Measurements from ENCODE around the gene TSLP. TPM values are rescaled to one million over a fixed set of nuclear protein-coding genes. Genes with fewer than 3 reads are reported as not detected.

The TSLP gene
- total and polyA plus RNA-seq, 2 donors (not counting 1 experiment from before 2014, with no cell fraction given) = not detected

DNA sequence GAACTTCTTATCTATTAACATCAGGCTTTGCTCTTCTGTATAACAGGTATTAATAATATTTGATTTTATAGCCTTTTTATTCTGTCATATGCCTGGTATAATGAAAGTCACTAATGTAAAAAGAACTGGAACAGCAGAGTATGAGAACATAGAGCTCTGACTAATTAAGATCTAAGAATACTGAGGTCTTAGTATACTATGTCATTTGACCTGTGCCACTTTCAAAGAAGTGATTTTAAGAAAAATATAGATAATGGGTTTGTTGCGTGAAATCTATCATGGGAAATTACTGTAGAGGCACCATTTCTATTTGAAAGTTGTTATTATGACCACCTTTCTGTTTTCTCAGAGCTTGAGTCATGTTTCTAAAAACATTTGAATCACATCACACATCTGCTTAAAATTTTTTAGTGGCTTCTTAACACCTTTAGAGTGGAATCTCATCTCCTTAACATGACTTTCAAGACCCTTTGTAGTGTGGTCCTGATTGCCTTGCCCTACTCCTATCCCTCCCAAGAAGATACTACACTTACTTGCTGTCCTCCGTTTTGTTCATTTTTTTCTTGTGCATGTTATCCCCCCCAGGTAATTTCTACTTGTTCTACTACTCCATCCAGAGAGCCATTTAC is 34.9 kb downstream of the TSLP start:
- no peaks in the 10 kb centered on the region for H3K27me3 Mint-ChIP-seq
- Histone ChIP-seq H3K9me3 (ENCODE audit: control extremely low read depth in 1 of 3, control insufficient read depth in 2 of 3, insufficient read depth in 1 of 3, low read length in 2 of 3) (no peaks in the 10 kb centered on the region), H3K79me2 (ENCODE audit: control insufficient read depth, insufficient read depth, low read length) (no peaks in the 10 kb centered on the region), H3K4me2 (replicated peaks; ENCODE audit: low read depth, low read length, poor library complexity, severe bottlenecking) (no peak overlapping the region), H3K4me3 (ENCODE audit: control extremely low read depth in 1 of 5, extremely low read depth in 1 of 5, insufficient read depth in 1 of 5, low read depth in 2 of 5, low read length in 4 of 5) (no peak overlapping the region), H3K36me3 (replicated peaks in 1 of 2; ENCODE audit: control extremely low read depth in 1 of 2, control insufficient read depth in 1 of 2, extremely low read depth in 1 of 2, insufficient read depth in 2 of 2, low read length in 1 of 2) (peaks cover 30 to 84% of the 10 kb centered on the region in 2 experiments), H2AFZ (ENCODE audit: insufficient read depth, low read depth, low read length, poor library complexity, severe bottlenecking) (no peak overlapping the region), H4K20me1 (ENCODE audit: control insufficient read depth, insufficient read depth, low read length, poor library complexity, severe bottlenecking) (no peaks in the 10 kb centered on the region), H3K27ac (ENCODE audit: low read length in 2 of 2) (no peak overlapping the region), H3K27me3 (replicated peaks in 1 of 4; ENCODE audit: control extremely low read depth in 1 of 4, control insufficient read depth in 3 of 4, insufficient read depth in 4 of 4, low read length in 3 of 4) (no peaks in the 10 kb centered on the region), H3K4me1 (ENCODE audit: control insufficient read depth in 2 of 2, insufficient read depth in 2 of 2, low read length in 2 of 2) (no peaks in the 10 kb centered on the region), H3K9ac (ENCODE audit: low read length) (no peak overlapping the region)
- H3K4me3 Mint-ChIP-seq = no peak overlapping the region
- H3K9me3 Mint-ChIP-seq (ENCODE audit: insufficient read depth) = no peaks in the 10 kb centered on the region
- no peak for ATAC-seq (ENCODE audit: low read depth)
- CTCF ChIA-PET = interaction anchor here (1.1 to 1.2 kb wide), 2 partner anchors 9 to 12 kb away, joined by 3 read pairs; no protein-coding TSS in a partner anchor
- intact Hi-C loops (cut with micrococcal nuclease) = no loop called here
- POLR2A ChIA-PET = no interaction called here
- no peak for TF ChIP-seq EZH2 (IDR thresholded peaks at IDR 0.05; ENCODE audit: borderline replicate concordance, insufficient read depth, low read depth, low read length, poor library complexity, severe bottlenecking)
- TF ChIP-seq, protein P1, sequence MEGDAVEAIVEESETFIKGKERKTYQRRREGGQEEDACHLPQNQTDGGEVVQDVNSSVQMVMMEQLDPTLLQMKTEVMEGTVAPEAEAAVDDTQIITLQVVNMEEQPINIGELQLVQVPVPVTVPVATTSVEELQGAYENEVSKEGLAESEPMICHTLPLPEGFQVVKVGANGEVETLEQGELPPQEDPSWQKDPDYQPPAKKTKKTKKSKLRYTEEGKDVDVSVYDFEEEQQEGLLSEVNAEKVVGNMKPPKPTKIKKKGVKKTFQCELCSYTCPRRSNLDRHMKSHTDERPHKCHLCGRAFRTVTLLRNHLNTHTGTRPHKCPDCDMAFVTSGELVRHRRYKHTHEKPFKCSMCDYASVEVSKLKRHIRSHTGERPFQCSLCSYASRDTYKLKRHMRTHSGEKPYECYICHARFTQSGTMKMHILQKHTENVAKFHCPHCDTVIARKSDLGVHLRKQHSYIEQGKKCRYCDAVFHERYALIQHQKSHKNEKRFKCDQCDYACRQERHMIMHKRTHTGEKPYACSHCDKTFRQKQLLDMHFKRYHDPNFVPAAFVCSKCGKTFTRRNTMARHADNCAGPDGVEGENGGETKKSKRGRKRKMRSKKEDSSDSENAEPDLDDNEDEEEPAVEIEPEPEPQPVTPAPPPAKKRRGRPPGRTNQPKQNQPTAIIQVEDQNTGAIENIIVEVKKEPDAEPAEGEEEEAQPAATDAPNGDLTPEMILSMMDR (IDR thresholded peaks at IDR 0.05) = no peak
- WGBS (ENCODE audit: insufficient coverage) = no CpG with 5 or more reads among the region's 2 CpGs
- no peaks in the 10 kb centered on the region for H3K4me1 Mint-ChIP-seq
- DNase-seq = no peak
- no peak overlapping the region for H3K27ac Mint-ChIP-seq

DNA sequence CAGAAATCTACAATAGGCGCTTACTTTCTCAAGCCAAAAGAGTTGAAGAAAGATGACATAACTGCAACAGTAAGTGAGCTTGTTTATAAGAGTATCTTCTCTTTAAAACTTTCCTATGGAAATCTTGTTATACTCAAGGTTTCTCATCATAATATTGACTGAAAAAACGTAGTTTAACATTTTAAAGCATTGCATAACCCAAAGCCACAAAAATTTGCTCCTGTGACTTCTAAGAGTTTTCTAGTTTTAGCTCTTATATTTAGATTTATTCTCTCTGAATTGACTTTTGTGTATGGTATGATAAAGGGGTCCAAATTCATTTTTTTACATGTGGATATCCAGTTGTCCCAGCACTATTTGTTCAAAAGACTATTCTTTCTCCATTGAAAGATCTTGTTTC is 35.9 kb downstream of the TSLP start:
- Histone ChIP-seq H3K27ac (ENCODE audit: low read length in 2 of 2) (no peak overlapping the region), H3K4me1 (ENCODE audit: control insufficient read depth in 2 of 2, insufficient read depth in 2 of 2, low read length in 2 of 2) (no peaks in the 10 kb centered on the region), H3K9ac (ENCODE audit: low read length) (no peak overlapping the region), H3K36me3 (replicated peaks in 1 of 2; ENCODE audit: control extremely low read depth in 1 of 2, control insufficient read depth in 1 of 2, extremely low read depth in 1 of 2, insufficient read depth in 2 of 2, low read length in 1 of 2) (peaks cover 27 to 83% of the 10 kb centered on the region in 2 experiments), H3K4me2 (replicated peaks; ENCODE audit: low read depth, low read length, poor library complexity, severe bottlenecking) (no peak overlapping the region), H3K79me2 (ENCODE audit: control insufficient read depth, insufficient read depth, low read length) (no peaks in the 10 kb centered on the region), H4K20me1 (ENCODE audit: control insufficient read depth, insufficient read depth, low read length, poor library complexity, severe bottlenecking) (no peaks in the 10 kb centered on the region), H3K9me3 (ENCODE audit: control extremely low read depth in 1 of 3, control insufficient read depth in 2 of 3, insufficient read depth in 1 of 3, low read length in 2 of 3) (no peaks in the 10 kb centered on the region), H3K27me3 (replicated peaks in 1 of 4; ENCODE audit: control extremely low read depth in 1 of 4, control insufficient read depth in 3 of 4, insufficient read depth in 4 of 4, low read length in 3 of 4) (no peaks in the 10 kb centered on the region), H2AFZ (ENCODE audit: insufficient read depth, low read depth, low read length, poor library complexity, severe bottlenecking) (no peak overlapping the region), H3K4me3 (ENCODE audit: control extremely low read depth in 1 of 5, extremely low read depth in 1 of 5, insufficient read depth in 1 of 5, low read depth in 2 of 5, low read length in 4 of 5) (no peak overlapping the region)
- CTCF ChIA-PET = interaction anchor here (1.1 kb wide), 1 partner anchor 13 kb away, joined by 3 read pairs; no protein-coding TSS in a partner anchor
- POLR2A ChIA-PET = no interaction called here
- Mint-ChIP-seq H3K4me1 (no peaks in the 10 kb centered on the region), H3K27me3 (no peaks in the 10 kb centered on the region), H3K4me3 (no peak overlapping the region), H3K27ac (no peak overlapping the region), H3K9me3 (ENCODE audit: insufficient read depth) (no peaks in the 10 kb centered on the region)
- intact Hi-C loops (cut with micrococcal nuclease) = no loop called here
- no CpG with 5 or more reads among the region's 2 CpGs for WGBS (ENCODE audit: insufficient coverage)
- TF ChIP-seq, protein P1 (IDR thresholded peaks at IDR 0.05) = no peak
- no peak for TF ChIP-seq EZH2 (IDR thresholded peaks at IDR 0.05; ENCODE audit: borderline replicate concordance, insufficient read depth, low read depth, low read length, poor library complexity, severe bottlenecking)
- ATAC-seq (ENCODE audit: low read depth) (no peak), DNase-seq (no peak)

All from B cell (primary cell).